Heart left ventricle (tissue), 16 donors: ENCODE results near the gene AK3. TPM values are rescaled to one million over a fixed set of nuclear protein-coding genes. Genes with fewer than 3 reads are reported as not detected.

Experiments
- ATAC-seq, 4 donors: fragments of 200-7000 bp; cut with Tn5 transposase; one replicate each; pipeline ENCODE4 v1.9.1; 2020 to 2022; ENCODE audit warnings: moderate library complexity in 4 of 4, mild to moderate bottlenecking in 3 of 4, moderate number of reproducible peaks in 1 of 4
- DNase-seq, 5 donors: peaks; one replicate each; pipeline ENCODE4 v3.0.0-alpha.2; 2020
- H3K27ac ChIP-seq, 12 donors: fragments of 200-600 bp; sonication (generic) in 4 of 12; one replicate each; pipeline versions ENCODE4 v1.5.0 to v1.8.0; 2016 to 2022; ENCODE audit warnings: mild to moderate bottlenecking in 2 of 12
- H3K27me3 ChIP-seq, 9 donors: fragments of 200-600 bp; sonication (generic) in 2 of 9; one replicate each; pipeline versions ENCODE4 v1.5.1 to v1.8.0; 2016 to 2022; ENCODE audit warnings: mild to moderate bottlenecking in 3 of 9
- H3K36me3 ChIP-seq, 9 donors: fragments of 200-600 bp; sonication (generic) in 2 of 9; one replicate each; pipeline versions ENCODE4 v1.5.0 to v1.8.0; 2018 to 2022; ENCODE audit warnings: mild to moderate bottlenecking in 2 of 9
- H3K4me1 ChIP-seq, 12 donors: fragments of 200-600 bp; sonication (generic) in 4 of 12; one replicate each; pipeline versions ENCODE4 v1.5.0 to v1.8.0; 2016 to 2022; ENCODE audit warnings: mild to moderate bottlenecking in 3 of 12
- H3K4me3 ChIP-seq, 12 donors: fragments of 200-600 bp; sonication (generic) in 4 of 12; one replicate each; pipeline versions ENCODE4 v1.5.0 to v1.8.0; 2017 to 2022; ENCODE audit warnings: mild to moderate bottlenecking in 9 of 12, moderate library complexity in 4 of 12
- H3K9me3 ChIP-seq, 12 donors: fragments of 200-600 bp; sonication (generic) in 4 of 12; one replicate each; pipeline versions ENCODE4 v1.5.0 to v1.8.0; 2016 to 2022; ENCODE audit warnings: mild to moderate bottlenecking in 1 of 12
- POLR2A ChIP-seq, 2 donors: fragments of 450-650 bp; IDR thresholded peaks; one replicate each; pipeline ENCODE4 v1.6.1; 2017; ENCODE audit warnings: antibody characterized with exemption in 2 of 2, mild to moderate bottlenecking in 2 of 2, moderate library complexity in 2 of 2
- WGBS, 4 donors: extraction: QIAGEN DNeasy Blood & Tissue Kit in 2 of 4; methylation state at CpG; one replicate each; pipeline versions ENCODE4 v1.1.5 to v1.1.7; 2013 to 2018; 5-methylcytosine and 5-hydroxymethylcytosine counted together
- intact Hi-C, 10 donors: fragments of 100-400 bp; cut with DNase I; formaldehyde crosslinking; loops; one replicate each; pipeline versions ENCODE4 v1.11.1 to v1.14.2; 2022
- polyA plus RNA-seq, 2 donors: library from polyadenylated mRNA; stranded (reverse); fragments of 200-250 nt; gene quantifications; one replicate each; pipeline ENCODE4 v1.2.3, GENCODE V29; 2013
- total RNA-seq, 9 donors: library from RNA; depleted of rRNA in 2 of 9; stranded (reverse); fragments of >200 nt in 2 of 9; fragmentation: NEBNext Ultra II Directional in 3 of 9; extraction: Animal tissue kit (Norgen Biotek cat#: 25700) in 3 of 9; gene quantifications; one replicate each; pipeline versions ENCODE4 v1.1.0 to v1.2.4, GENCODE V29; 2016 to 2023
- TF ChIP-seq, protein P1 (sequence below), 12 donors: fragments of 200-600 bp; sonication (generic) in 4 of 12; IDR thresholded peaks; one replicate each; pipeline versions ENCODE4 v1.5.0 to v1.8.0; 2018 to 2022; ENCODE audit warnings: antibody characterized with exemption in 12 of 12, mild to moderate bottlenecking in 5 of 12
- donor health status: ischemic (EF 13 %, LVEDD 7.1; RV severe dilation, severe dysfunction).
- donor health status: healthy with polysubstance abuse.
- donor health status: DM: no; HTN: yes; CAD: no.
- donor health status: DM: no; HTN: no; CAD: no.
- donor health status: ischemic (EF 25% LVEDD 6.9; RV normal size, moderate dysfunction).
- donor health status: ischemic (EF 25% LVEDD 5.7; RV mildly dilated, moderate dysfunction).
- donor health status: healthy.
- donor health status: DM: yes; HTN: yes; CAD: no.
- donor health status: ischemic (EF 35%, LVEDD 5.7; RV mildly dilated, moderate dysfunction).
- donor health status: nonischemic (EF 11% LVEDD 7.7; RV severe dilation, severe dysfunction).
- donor health status: DM: yes; HTN: yes; CAD: no.
- donor health status: PGD.
- donor health status: ischemic (EF 29% LVEDD 5.4; RV normal size, mild dysfunction).
- donor health status: nonischemic (EF 23%, LVEDD 6.1; RV moderate dilation, normal function).

AK3 gene
- total and polyA plus RNA-seq, 11 donors = 47.8 to 231 (median 149) TPM

DNA sequence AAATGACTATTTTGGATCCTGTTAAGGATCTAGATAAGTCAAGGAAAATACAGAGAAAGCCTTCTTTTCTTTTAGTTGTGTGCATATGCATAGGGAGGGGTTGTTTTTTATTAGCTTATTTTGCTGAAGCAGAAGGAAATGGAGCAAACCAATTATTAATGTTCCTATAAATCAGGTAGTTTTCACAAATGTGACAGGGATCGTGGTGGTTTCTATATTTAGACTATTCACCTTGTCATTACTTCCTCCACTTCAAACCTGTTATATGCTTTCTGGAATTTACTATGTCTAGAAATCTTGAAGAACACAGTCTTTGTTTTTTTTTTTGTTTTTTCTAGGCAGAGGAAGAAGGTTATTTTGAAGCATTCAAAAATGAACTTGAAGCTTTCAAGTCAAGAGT, 39.5 kb downstream of the AK3 start:
- Histone ChIP-seq H3K9me3 (no peaks in the 10 kb centered on the region), H3K4me3 (no peak overlapping the region), H3K27me3 (no peaks in the 10 kb centered on the region), H3K27ac (peak overlapping the region in 1 of 12 donors; percentile 1), H3K36me3 (peaks cover 0 to 100% (median 92%) of the 10 kb centered on the region in 9 donors), H3K4me1 (no peaks in the 10 kb centered on the region)
- TF ChIP-seq POLR2A (IDR thresholded peaks at IDR 0.05) = no peak
- TF ChIP-seq, protein P1, sequence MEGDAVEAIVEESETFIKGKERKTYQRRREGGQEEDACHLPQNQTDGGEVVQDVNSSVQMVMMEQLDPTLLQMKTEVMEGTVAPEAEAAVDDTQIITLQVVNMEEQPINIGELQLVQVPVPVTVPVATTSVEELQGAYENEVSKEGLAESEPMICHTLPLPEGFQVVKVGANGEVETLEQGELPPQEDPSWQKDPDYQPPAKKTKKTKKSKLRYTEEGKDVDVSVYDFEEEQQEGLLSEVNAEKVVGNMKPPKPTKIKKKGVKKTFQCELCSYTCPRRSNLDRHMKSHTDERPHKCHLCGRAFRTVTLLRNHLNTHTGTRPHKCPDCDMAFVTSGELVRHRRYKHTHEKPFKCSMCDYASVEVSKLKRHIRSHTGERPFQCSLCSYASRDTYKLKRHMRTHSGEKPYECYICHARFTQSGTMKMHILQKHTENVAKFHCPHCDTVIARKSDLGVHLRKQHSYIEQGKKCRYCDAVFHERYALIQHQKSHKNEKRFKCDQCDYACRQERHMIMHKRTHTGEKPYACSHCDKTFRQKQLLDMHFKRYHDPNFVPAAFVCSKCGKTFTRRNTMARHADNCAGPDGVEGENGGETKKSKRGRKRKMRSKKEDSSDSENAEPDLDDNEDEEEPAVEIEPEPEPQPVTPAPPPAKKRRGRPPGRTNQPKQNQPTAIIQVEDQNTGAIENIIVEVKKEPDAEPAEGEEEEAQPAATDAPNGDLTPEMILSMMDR (IDR thresholded peaks at IDR 0.05) = no peak
- DNase-seq (no peak), ATAC-seq (no peak)
- intact Hi-C loops = no loop called here
- WGBS, 4 donors = 14 to 40% (median 29%) methylated on average over 1 of the region's 1 CpG

DNA sequence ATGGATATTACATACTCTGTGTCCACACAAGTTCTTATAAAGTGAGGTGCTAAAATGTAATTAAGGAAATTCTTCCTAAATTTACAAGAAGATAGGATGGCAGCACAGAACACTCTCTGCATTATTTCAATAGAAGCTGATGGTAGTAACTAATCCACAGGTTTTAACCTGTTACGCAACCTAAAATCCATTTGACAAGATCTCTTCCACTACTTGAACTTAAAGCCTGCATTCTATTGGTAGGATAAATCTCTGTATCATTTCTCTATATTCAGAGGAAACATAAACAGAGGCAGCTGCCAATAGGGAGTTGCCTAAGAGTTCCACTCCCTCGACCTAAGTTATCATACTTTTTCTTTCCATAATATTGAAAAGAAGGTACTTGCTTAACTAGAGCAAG, 40.1 kb downstream of the AK3 start:
- ATAC-seq = no peak
- WGBS, 4 donors = 82 to 87% (median 86%) methylated on average over 2 of the region's 2 CpGs
- TF ChIP-seq POLR2A (IDR thresholded peaks at IDR 0.05) = no peak
- TF ChIP-seq, protein P1 (IDR thresholded peaks at IDR 0.05) = no peak
- H3K4me1 ChIP-seq = no peaks in the 10 kb centered on the region
- no peaks in the 10 kb centered on the region for H3K27me3 ChIP-seq
- no peak overlapping the region for H3K4me3 ChIP-seq
- H3K36me3 ChIP-seq = peaks cover 0 to 100% (median 89%) of the 10 kb centered on the region in 9 donors
- intact Hi-C loops = no loop called here
- H3K27ac ChIP-seq = no peak overlapping the region
- DNase-seq = no peak
- no peaks in the 10 kb centered on the region for H3K9me3 ChIP-seq

DNA sequence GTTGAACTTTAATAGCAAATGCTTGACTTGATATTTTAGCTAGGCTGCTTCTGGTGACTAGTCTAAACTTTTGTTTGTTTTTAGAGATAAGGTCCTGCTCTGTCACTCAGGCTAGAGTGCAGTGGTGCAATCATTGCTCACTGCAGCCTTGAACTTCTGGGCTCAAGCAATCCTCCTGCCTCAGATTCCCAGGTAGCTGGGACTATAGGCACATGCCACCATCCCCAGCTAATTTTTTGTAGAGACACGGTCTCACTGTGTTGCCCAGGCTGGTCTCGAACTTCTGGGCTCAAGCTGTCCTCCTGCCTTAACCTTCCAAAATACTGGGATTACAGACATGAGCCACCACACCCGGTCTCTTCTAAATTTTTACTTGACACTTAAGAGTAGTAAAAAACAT, 40.9 kb downstream of the AK3 start:
- Histone ChIP-seq H3K36me3 (peaks cover 0 to 99% (median 82%) of the 10 kb centered on the region in 9 donors), H3K27me3 (no peaks in the 10 kb centered on the region), H3K4me3 (no peak overlapping the region), H3K9me3 (no peaks in the 10 kb centered on the region), H3K27ac (no peak overlapping the region), H3K4me1 (no peaks in the 10 kb centered on the region)
- TF ChIP-seq, protein P1 (IDR thresholded peaks at IDR 0.05) = no peak
- TF ChIP-seq POLR2A (IDR thresholded peaks at IDR 0.05) = no peak
- 94 to 96% (median 95%) methylated on average over 3 of the region's 3 CpGs for WGBS, 4 donors
- no peak for DNase-seq
- no peak for ATAC-seq
- intact Hi-C loops = no loop called here

DNA sequence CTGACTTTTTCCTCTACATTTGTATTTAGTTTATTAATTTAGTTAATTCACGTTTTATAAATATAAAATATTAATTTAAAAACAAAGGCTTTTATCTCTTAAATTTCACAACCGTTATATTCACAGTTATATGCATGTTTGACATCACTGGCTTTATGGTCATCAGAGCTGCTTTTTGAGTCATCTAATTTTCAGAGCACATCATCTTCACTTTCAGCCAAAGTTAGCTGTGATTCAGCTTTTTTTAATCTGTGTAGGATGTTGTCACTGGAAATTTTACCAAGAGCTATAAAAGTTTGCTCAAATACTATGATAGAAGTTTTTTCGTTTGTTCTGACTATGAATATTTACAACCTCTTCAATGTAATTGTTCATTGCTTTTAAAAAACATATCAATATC, 49.2 kb downstream of the AK3 start:
- peaks cover 0 to 29% (median 14%) of the 10 kb centered on the region in 12 donors for H3K4me1 ChIP-seq
- ATAC-seq = no peak
- TF ChIP-seq, protein P1 (IDR thresholded peaks at IDR 0.05) = no peak
- no peak for TF ChIP-seq POLR2A (IDR thresholded peaks at IDR 0.05)
- H3K27ac ChIP-seq = peak overlapping the region in 1 of 12 donors; percentile 0
- no peaks in the 10 kb centered on the region for H3K27me3 ChIP-seq
- no peak for DNase-seq
- intact Hi-C loops = no loop called here
- H3K4me3 ChIP-seq = no peak overlapping the region
- no peaks in the 10 kb centered on the region for H3K9me3 ChIP-seq
- 84 to 90% (median 88%) methylated on average over 3 of the region's 3 CpGs for WGBS, 4 donors
- H3K36me3 ChIP-seq = peaks cover 0 to 94% (median 62%) of the 10 kb centered on the region in 9 donors
